ENCODE data around the gene PPM1F.

GRCh38 chr22:21971858-21972275 is 19.2 kb upstream of the PPM1F start:
- TF ChIP-seq CTCF (IDR thresholded peaks at IDR 0.05; ENCODE audit: insufficient read depth, low read length, poor library complexity, severe bottlenecking) (no peak), EZH2phosphoT487 (conservative IDR thresholded peaks at IDR 0.05; ENCODE audit: low read length) (no peak)

Measured in SU-DHL-6 (cell line).